Measurements from ENCODE around the gene ADAM20.

ADAM20 gene

DNA sequence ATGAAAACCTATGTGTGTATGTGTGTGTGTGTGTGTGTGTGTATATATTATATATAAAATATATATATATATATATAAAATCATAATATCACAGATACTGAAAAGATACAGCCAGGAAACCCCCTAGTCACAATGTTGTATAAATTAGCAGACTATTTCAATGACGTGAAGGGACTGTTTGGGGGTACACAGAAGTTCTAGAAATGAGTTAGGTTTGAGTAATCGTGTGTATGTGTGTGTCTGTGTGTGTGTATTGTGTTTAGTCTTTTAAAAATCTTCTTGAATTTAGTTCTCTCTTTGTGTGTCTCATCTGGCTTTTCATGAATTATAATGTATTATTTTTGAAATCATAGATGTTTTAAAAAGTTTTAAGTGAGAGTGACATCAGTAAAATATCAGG lies 61.0 kb downstream of the ADAM20 start:
- Histone ChIP-seq H3K9me3 (ENCODE audit: severe bottlenecking) (no peaks in the 10 kb centered on the region), H3K4me3 (ENCODE audit: severe bottlenecking) (no peak overlapping the region), H3K27ac (ENCODE audit: poor library complexity, severe bottlenecking) (no peak overlapping the region), H3K4me1 (ENCODE audit: insufficient read depth, poor library complexity, severe bottlenecking) (no peaks in the 10 kb centered on the region), H3K27me3 (ENCODE audit: insufficient read depth, poor library complexity, severe bottlenecking) (no peaks in the 10 kb centered on the region), H3K36me3 (ENCODE audit: low read depth) (no peaks in the 10 kb centered on the region)
- ATAC-seq (ENCODE audit: low read depth) (no peak), DNase-seq (ENCODE audit: low spot score) (no peak)
- TF ChIP-seq, protein P1, sequence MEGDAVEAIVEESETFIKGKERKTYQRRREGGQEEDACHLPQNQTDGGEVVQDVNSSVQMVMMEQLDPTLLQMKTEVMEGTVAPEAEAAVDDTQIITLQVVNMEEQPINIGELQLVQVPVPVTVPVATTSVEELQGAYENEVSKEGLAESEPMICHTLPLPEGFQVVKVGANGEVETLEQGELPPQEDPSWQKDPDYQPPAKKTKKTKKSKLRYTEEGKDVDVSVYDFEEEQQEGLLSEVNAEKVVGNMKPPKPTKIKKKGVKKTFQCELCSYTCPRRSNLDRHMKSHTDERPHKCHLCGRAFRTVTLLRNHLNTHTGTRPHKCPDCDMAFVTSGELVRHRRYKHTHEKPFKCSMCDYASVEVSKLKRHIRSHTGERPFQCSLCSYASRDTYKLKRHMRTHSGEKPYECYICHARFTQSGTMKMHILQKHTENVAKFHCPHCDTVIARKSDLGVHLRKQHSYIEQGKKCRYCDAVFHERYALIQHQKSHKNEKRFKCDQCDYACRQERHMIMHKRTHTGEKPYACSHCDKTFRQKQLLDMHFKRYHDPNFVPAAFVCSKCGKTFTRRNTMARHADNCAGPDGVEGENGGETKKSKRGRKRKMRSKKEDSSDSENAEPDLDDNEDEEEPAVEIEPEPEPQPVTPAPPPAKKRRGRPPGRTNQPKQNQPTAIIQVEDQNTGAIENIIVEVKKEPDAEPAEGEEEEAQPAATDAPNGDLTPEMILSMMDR (IDR thresholded peaks at IDR 0.05; ENCODE audit: poor library complexity, severe bottlenecking) = no peak

All from RWPE2 (cell line).